GM19240 (cell line): Measurements from ENCODE around the gene COIL.

ENCODE experiments used
- DNase-seq: peaks from one replicate; pipeline ENCODE4 v3.0.0; 2011; ENCODE audit warnings: low spot score; ENCODE audit not compliant: insufficient read length

COIL gene

DNA sequence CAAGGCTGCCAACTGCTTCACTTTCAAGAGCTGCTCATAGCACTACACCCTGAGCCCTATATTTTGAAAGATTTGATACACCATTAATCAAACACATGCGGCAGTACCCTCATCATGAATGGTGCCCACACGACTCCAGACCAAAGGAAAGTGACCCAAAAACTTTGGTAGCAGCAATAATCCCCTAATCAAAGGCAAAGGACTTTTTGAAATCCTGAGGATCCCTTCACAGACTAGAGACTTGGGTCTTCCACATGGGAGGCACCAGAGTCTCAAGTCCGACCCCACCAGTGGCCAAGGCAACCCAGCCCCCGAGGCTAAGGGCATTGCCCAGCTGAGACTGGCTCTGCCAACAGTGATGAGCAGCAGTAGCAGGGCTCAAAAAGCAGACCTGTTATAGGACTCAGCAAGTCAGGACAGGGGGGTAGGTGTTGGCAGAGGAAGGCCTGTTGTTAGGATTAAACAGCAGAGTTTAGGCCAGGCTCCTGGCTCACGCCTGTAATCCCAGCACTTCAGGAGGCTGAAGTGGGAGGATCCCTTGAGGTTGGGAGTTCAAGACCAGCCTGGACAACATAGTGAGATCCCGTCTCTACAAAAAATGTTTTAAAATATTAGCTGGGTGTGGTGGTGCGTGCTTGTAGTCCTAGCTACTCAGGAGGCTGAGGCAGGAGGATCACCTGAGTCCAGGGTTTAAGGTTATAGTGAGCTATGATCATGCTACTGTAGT is 50.2 kb downstream of the COIL start:
- DNase-seq = no peak

DNA sequence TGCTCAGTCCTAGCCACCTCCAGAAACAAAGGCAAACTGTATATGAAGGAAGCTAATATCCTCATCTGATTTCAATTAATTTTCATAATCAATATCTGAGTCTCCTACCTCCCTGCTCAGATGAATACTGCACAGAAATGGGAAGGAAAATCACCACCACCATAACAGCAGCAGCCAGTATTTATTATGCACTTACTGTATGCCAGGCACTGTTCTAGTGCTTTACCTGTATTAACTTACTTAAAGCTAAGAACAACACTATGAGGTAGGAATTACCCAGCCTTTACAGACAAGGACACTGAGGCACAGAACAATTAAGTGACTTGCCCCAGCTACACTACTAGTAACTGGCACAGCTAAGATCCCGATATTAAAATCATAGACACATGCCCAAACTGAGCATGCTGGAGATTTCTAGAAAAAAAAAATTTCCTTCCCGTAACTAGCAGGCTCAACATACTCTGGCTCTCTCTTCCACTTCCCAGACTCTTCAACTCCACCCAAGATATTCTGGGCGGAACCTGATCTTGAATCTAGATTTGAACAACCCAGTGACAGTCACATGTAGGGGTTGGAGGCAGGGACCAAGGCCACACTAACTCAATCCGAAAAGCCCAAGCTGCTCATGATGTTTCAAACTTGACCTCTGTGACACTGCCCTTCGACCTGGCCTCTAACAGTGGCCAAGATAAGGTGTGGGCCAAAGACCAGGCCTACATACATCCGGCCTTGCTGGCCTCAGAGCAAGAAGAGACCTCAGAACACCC is 50.9 kb downstream of the COIL start:
- DNase-seq = no peak

DNA sequence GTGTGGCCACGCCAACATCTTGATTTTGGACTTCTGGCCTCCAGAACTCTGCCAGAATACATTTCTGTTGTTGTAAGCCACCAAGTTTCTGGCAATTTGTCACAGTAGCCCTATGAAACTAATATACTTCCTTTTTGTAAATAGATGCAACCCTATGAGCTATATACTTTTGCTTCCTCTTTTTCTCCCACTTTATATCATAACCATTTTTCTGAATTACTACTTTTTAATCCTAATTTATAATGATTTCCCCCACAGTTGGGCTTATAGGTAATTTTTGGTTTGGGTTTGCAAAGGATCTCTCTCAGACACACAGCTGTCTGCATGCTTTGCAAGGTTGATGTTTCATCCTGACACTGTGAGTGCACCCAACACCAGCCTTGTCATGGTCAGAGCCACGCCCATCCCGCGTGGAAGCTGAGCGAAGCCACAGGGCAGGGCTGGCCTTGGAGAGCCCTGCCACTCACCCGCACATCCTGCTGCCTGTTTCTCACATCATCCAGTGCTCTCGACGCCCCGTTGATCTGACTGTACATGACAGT is 52.8 kb downstream of the COIL start:
- peak; percentile 52 for DNase-seq

DNA sequence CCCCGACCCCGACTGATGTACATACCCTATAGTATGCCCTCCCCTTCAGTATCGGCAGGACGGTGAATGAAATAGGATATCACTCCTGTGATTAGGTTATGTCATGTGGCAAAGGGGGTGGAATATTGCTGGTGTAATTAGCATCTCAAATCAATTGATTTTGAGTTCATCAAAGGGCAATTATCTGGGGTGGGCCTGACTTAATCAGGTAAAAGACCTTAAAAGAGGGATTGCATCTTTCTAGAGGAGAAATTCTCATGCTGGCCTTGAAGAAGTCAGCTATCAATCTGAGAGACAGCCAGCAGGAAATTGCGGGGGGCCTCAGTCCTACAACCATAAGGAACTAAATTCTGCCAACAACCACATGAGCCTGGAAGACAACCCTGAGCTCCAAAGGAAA is 57.3 kb downstream of the COIL start:
- no peak for DNase-seq

DNA sequence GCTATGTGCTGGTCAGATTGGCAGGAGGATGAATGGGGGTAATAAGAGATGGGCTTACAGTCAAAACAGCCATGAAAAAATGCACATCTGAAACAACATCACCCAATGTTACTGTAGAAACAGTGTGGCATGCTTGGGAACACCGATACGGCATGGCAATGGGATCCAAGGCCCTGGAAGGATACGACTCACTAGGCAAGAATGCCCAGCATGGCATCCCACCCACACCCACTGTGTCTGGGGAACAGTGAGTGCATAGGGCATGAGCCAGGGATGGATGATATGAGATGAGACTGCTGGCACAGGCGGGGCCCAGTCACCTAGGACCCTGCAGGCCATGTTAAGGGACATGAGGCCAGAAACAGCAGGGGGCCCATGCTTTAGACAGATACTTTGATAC is 58.5 kb downstream of the COIL start:
- no peak for DNase-seq

DNA sequence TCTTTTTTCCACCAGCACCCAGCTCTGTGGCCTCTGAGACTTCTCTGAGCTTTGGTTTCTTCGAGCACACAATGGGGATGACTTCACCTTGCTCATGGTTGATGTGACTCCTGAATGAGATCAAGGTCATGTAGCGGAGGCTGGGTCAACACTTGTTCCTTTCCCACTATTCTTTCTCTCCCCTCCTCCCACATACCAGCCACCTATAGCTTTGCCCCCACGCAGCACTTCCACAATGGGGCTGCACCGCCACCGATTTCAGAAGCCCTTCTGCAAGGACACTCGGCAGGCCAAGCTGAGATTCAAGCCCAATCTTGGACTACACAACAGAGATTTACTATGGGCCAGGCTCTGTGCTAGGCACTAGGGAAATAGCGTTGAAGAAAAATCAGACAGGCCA is 61.4 kb downstream of the COIL start:
- no peak for DNase-seq

DNA sequence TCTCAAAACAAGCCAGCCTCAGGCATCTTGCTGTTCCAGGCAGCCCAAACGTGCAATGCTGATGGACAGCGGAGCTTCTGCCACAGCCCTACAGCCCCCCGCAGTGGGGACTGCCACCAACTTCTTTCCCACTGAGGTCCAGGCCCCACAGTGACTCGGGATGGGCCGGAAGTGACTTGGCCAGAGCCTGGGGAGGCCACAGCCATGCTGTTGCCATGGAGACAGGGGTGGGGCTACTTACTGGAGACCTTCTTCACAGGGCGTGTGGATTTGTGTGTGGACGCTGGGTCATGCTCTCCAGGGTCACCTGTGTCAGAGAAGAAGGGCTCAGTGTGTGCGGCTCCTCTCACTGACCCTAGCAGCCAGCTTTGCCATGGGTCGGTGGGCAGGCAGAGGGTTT is 62.0 kb downstream of the COIL start:
- no peak for DNase-seq

DNA sequence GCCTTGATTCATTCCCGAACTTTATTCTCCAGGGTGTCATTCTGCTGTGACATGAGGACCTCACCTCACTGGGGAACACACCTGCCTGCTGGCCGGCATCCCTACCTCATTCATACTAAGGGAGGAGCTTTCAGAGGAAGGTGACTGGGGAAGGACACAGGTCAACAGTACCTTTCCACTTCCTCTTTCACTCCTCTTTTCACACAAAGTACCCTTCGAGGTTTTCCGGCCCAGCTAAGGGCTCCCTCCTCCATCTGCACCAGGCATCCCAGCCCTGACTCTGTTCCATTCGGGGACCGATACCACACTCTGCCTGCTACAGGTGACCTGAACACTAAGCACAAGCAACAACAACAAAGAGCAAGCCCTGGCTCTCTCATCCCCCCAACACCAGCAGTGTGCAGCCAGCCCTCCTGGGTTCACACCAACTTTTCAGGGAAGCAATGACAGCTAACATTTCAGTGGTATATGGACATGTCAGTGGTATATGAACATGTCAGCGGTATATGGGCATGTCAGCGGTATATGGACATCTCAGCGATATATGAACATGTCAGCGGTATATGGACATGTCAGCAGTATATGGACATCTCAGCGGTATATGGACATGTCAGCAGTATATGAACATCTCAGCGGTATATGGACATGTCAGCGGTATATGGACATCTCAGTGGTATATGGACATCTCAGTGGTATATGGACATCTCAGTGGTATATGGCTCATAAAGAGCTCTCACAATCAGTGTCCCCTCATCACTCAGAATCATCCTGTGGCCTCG is 63.0 kb downstream of the COIL start:
- no peak for DNase-seq

DNA sequence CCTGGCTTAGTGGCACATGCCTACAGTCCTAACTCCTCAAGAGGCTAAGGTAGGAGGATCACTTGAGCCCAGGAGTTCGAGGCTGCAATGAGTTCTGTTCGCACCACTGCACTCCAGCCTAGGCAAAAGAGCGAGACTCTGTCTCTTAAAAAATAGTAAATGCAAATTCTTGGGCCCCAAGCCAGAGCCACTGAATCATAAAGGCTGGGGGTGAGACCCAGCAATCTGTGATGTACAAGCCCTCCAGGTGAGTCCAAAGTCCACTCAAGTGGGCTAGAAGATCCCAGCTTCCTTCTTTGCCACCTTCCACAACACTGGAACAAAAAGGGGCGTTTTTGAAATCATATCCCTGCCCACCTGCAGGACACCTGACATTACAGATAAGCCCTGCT is 63.9 kb downstream of the COIL start:
- no peak for DNase-seq

DNA sequence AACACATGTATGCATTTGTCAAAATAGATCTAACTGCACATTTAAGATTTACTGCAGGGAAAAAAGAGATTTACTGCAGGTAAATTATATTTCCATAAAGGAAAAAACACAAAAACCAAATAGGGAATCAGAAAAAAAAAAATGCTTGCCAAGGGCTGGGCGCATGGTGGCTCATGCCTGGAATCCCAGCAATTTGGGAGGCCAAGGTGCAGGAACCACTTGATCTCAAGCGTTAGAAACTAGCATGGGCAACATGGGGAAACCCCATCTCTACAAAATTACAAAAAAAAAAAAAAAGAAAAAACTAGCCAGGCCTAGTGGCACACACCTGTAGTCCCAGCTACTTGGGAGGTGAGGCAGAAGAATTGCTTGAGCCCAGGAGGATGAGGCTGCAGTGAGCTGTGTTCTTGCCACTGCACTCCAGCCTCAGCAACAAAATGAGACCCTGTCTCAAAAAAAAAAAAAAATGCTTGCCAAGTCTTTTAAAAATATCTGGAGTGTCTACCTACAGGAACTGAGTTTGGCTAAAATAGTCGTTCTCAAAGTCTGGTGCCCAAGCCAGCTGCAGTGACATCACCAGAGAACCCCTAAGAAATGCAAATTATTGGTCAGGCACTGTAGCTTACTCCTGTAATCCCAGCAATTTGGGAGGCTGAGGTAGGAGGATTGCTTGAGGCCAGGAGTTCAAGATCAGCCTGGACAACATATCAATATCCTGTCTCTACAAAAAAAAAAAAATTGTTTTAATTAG is 64.5 kb downstream of the COIL start:
- no peak for DNase-seq

DNA sequence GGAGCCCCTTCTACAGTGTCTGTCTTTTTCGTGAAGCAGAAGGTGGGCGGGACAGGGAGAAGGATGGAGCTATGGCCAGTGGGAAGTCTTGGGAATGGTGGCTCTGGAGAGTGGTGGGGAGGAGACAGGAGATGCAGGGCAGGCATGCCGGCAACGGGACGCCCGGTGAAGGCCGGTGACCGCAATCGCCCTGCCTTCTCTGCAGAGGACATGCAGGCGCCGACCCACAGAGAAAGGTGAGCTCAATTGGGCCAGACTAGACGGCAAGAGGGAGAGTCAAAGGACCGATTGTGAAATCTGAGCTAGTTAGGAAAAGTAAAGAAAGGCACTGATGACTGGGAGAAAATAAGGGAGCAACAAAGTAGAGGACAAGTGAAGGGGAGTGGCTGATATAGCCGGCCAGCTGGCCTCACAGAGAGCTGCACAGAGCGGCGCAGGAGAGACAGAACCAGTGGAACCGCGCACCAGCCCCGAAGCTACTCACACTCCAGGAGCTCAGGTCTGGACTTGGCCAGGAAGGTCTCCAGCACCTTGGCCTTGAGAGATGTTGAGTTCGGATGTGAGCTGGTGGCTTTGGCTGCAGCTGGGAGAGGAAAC is 65.9 kb downstream of the COIL start:
- DNase-seq = no peak

DNA sequence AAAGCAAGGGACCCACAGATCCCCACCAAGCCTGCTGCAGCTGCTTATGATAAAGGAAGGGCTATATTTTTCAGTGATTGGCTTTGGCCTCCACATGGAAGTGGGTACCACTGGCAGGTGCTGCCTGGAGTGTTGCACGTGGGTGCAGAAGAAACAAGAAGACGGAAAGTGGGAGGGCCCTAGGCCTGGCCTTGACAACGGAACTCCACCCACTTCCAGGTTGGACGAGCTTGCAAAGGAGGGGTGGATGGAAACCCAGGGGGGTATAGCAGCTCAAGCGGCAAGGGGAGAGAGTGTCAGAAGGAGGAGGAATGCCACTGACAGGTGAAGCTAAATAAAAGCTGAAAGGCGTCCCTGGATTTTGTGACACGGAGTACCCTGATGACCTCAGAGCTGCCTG is 67.3 kb downstream of the COIL start:
- no peak for DNase-seq

DNA sequence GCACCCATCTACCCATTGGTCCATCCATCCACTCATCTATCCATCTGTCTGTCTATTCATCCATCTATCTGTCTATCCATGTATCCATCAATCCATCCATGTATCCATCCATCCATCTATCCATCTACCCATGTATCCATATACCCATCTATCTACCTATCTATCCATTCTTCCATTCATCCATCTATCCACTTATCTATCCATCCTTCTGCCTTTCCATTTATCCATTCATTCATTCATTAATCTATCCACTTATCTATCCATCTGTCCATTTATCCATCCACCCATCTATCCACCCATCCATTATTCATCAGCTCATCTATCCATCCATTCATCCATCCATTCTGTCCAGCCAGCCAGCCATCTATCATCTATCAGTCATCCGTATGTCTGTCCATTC is 68.5 kb downstream of the COIL start:
- DNase-seq = no peak

DNA sequence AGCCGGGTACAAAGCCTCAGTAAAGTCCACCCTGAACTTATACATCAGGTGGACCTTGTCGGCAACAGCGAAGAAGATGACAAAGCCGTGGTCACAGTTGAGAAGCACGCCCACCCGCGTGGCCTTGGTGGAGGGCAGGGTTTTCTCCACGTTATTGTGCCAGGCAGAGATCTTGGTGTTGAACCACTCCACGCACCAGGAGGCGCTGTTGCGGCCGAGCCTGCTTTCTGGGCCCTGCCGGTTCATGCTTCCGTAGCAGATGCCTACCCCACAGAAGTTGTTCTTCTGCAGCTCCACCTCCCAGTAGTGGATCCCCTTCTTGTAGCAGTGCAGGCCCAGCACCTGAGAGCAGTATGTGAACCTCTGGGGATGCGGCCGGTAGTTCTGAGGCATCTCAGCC is 69.1 kb downstream of the COIL start:
- no peak for DNase-seq

DNA sequence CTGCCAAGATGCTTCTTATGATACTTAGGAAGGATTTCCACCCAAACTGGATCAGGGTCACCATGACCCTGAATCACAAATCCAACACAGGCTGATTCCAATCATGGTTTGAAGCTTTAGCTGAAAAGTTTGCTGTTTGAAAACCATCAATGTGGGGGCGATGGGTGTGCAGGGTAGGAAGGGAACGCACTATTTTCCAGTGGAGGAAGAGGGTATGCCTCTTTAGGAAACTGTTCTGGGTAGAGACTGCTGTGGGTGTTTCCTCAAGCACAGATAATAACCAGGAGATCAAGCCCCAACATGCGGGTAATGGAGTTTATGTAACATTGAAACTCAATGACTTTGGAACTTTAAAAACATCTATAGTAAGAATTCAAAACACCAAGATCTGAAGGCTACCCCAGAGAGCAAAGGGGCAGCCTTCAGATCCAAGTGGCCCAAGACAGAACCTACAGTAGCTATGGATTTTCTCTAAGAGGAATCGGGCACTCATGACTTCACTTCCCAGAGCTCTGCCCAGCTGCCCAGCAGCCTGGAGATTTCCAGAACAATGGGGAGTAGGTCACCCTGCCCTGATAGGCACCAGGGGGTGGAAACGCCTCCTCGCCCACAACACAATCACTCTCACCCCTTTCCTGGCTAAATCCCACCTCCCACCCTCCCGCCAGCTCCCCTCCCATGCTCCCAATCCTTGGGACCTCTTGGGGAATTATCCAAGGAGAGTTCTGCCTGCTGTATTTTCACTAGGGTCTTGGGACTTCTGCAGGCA is 69.8 kb downstream of the COIL start:
- no peak for DNase-seq

DNA sequence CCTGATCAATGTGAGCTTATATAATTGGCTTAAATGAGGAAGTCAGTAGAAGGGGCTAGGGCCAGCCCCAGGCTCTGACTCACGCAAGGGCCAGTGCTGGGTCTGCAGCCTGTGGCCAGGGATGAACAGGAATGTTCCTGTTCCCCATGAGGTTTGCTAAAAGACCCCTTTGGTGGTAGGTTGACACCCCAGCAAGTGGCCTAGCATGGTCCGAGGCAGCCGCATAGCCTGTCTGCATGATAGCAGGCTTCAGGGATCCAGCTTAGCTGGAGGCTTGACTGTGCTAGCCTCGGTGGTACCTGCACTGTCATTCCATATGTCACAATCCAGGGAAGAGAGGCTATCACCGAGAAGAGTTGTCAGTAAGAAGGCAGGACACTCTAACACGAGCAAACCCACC is 70.5 kb downstream of the COIL start:
- no peak for DNase-seq
